PC-3 (cell line): ENCODE data around the gene DNER. TPM values are rescaled to one million over a fixed set of nuclear protein-coding genes. Genes with fewer than 3 reads are reported as not detected.

Experiments used
- ATAC-seq: fragments of 200-7000 bp; cut with Tn5 transposase; 2 replicates; pipeline ENCODE4 v1.9.1; 2020; ENCODE audit warnings: mild to moderate bottlenecking, moderate library complexity
- BruUV-seq: library from RNA; stranded (reverse); fragments of 400-500 nt; replicated peaks from 2 replicates; lab custom pipeline; 2021; lab: Mats Ljungman, UMichigan
- CTCF ChIA-PET: fragments of 300-600 bp; sonication (Branson Sonifier 250); formaldehyde crosslinking; loops from one replicate; lab custom pipeline; 2022; ENCODE audit warnings: antibody characterized with exemption; lab: Charles Lee
- POLR2A ChIA-PET: fragments of 300-600 bp; sonication (Branson Sonifier 250); formaldehyde crosslinking; loops from one replicate; lab custom pipeline; 2022; ENCODE audit warnings: antibody characterized with exemption; ENCODE audit not compliant: unreplicated experiment; lab: Charles Lee
- DNase-seq: peaks from one replicate; pipeline ENCODE4 v3.0.0-alpha.2; 2015
- H2AFZ ChIP-seq: fragments of 300-600 bp; sonication (generic); 2 replicates; pipeline ENCODE4 v1.6.0; 2016; ENCODE audit warnings: antibody characterized with exemption, low read length
- H3F3A ChIP-seq: fragments of 300-600 bp; sonication (generic); one replicate; pipeline ENCODE4 v1.6.0; 2017; ENCODE audit warnings: antibody characterized with exemption, low read length, control low read depth, mild to moderate bottlenecking; ENCODE audit not compliant: unreplicated experiment
- H3K27ac ChIP-seq: fragments of 300-600 bp; sonication (generic); 2 replicates; pipeline ENCODE4 v1.5.1; 2016; ENCODE audit warnings: mild to moderate bottlenecking, low read length
- H3K27me3 ChIP-seq: fragments of 300-600 bp; sonication (generic); 2 replicates; pipeline ENCODE4 v1.6.1; 2016; ENCODE audit warnings: low read length, mixed read lengths
- H3K36me3 ChIP-seq: fragments of 300-600 bp; sonication (generic); 2 replicates; pipeline ENCODE4 v1.6.1; 2016; ENCODE audit warnings: low read depth, mixed run types, low read length, mixed read lengths
- H3K4me1 ChIP-seq: fragments of 300-600 bp; sonication (generic); 2 replicates; pipeline ENCODE4 v1.5.1; 2016; ENCODE audit warnings: low read length; ENCODE audit not compliant: insufficient read depth
- H3K4me2 ChIP-seq: fragments of 300-600 bp; sonication (generic); 2 replicates; pipeline ENCODE4 v1.6.0; 2016; ENCODE audit warnings: low read length
- H3K4me3 ChIP-seq: fragments of 300-600 bp; sonication (generic); 2 replicates; pipeline ENCODE4 v1.5.1; 2016; ENCODE audit warnings: mild to moderate bottlenecking, low read length, mixed read lengths
- H3K79me2 ChIP-seq: fragments of 300-600 bp; sonication (generic); 2 replicates; pipeline ENCODE4 v1.6.1; 2017; ENCODE audit warnings: low read length, mixed read lengths
- H3K9ac ChIP-seq: fragments of 300-600 bp; sonication (generic); 2 replicates; pipeline ENCODE4 v1.6.0; 2016; ENCODE audit warnings: mild to moderate bottlenecking, low read length
- H3K9me2 ChIP-seq: fragments of 300-600 bp; sonication (generic); replicated peaks from 2 replicates; pipeline ENCODE4 v1.6.1; 2016; ENCODE audit warnings: mixed run types, low read length, mixed read lengths
- H3K9me3 ChIP-seq: fragments of 300-600 bp; sonication (generic); 2 replicates; pipeline ENCODE4 v1.6.1; 2016; ENCODE audit warnings: low read length, mixed read lengths
- H4K20me1 ChIP-seq: fragments of 300-600 bp; sonication (generic); 2 replicates; pipeline ENCODE4 v1.6.1; 2016; ENCODE audit warnings: low read length, mixed read lengths
- EZH2 ChIP-seq: fragments of 300-600 bp; sonication (generic); IDR thresholded peaks from one replicate; pipeline ENCODE4 v1.6.1; 2017; ENCODE audit warnings: antibody characterized with exemption, mild to moderate bottlenecking, low read length; ENCODE audit not compliant: unreplicated experiment
- EZH2phosphoT487 ChIP-seq: fragments of 300-600 bp; sonication (generic); IDR thresholded peaks from 2 replicates; pipeline ENCODE4 v1.6.1; 2018; ENCODE audit warnings: mild to moderate bottlenecking, antibody characterized with exemption, low read length, borderline replicate concordance
- intact Hi-C: fragments of 100-400 bp; cut with micrococcal nuclease; formaldehyde crosslinking; loops from 2 replicates; pipeline ENCODE4 v1.9.0; 2023
- total RNA-seq: library from RNA; depleted of rRNA; stranded (reverse); fragments of >200 nt; gene quantifications from 2 replicates; pipeline ENCODE4 v1.2.3, GENCODE V29; 2014
- TF ChIP-seq, protein P1 (sequence below): fragments of 300-600 bp; sonication (generic); conservative IDR thresholded peaks from 2 replicates; pipeline ENCODE4 v1.5.1; 2017; ENCODE audit warnings: antibody characterized with exemption, low read depth, mild to moderate bottlenecking, low read length

The DNER gene
- total RNA-seq, 1 experiment from 2014 or later: 1.1 TPM

DNA sequence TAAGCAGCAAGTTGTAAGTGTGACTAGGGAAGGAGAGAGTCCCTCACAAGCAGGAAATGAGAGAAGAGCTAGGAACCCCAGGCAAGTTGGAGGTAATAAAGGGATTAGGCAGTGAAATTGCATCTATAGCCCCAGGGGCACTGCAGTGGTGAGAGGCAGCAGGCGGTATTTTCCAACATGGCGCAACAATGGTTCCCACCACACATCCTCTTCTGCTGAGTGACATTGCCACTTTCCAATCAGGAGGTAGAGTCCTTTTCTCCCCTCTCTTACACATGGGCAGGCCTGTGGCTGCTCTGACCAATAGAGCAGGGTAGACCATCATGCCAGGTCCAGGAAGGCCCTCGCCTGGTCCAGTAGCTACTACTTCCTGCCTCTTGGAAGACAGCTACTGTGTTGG lies 86.6 kb downstream of the DNER start:
- DNase-seq: no peak
- POLR2A ChIA-PET: no interaction called here
- ATAC-seq: no peak

DNA sequence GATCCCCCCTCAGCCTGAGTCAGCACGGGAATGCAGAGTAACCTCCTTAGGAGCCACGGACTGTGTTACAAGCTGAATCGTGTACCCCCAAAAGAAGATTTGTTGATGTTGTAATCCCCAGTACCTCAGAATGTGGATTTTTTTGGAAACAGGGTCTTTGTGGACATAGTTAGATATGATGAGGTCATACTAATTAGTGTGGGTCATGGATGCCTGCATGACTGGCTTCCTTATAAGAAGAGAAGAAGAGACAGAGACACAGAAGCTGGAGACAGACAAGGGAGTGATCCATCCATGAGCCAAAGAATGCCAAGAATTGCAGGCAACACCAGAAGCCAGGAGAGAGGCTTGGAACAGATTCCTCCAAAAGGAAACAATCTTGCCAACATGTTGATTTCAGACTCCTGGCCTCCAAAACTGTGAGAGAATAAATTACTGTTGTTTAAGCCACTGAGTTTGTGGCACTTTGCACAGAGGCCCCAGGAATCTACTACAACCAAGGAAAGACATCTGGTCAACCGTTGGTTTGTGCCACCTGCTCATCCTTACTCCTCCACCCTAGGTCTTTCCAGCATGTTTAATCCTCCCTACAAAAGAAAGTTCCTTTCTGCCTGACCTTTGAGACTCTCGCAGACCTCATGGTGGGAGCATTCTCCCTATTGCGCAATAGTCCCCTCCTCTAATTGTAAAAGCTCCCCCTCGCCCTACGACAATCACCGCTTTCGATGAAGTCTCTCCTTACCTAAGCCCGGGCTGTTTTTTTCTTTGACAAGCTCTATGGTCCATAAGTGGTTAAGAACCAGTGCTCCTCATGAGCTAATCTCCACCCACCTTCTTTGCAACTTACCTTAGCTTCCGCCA lies 91.6 kb downstream of the DNER start:
- DNase-seq (no peak), ATAC-seq (no peak)
- POLR2A ChIA-PET: no interaction called here
- H3F3A ChIP-seq: no peaks in the 10 kb centered on the region
- H3K4me3 ChIP-seq: no peak overlapping the region
- TF ChIP-seq EZH2 (no peak), EZH2phosphoT487 (no peak)
- TF ChIP-seq, protein P1, sequence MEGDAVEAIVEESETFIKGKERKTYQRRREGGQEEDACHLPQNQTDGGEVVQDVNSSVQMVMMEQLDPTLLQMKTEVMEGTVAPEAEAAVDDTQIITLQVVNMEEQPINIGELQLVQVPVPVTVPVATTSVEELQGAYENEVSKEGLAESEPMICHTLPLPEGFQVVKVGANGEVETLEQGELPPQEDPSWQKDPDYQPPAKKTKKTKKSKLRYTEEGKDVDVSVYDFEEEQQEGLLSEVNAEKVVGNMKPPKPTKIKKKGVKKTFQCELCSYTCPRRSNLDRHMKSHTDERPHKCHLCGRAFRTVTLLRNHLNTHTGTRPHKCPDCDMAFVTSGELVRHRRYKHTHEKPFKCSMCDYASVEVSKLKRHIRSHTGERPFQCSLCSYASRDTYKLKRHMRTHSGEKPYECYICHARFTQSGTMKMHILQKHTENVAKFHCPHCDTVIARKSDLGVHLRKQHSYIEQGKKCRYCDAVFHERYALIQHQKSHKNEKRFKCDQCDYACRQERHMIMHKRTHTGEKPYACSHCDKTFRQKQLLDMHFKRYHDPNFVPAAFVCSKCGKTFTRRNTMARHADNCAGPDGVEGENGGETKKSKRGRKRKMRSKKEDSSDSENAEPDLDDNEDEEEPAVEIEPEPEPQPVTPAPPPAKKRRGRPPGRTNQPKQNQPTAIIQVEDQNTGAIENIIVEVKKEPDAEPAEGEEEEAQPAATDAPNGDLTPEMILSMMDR: no peak
- H3K36me3 ChIP-seq: no peaks in the 10 kb centered on the region
- H3K4me2 ChIP-seq: no peak overlapping the region
- no peak overlapping the region for H3K27ac ChIP-seq
- no peaks in the 10 kb centered on the region for H3K79me2 ChIP-seq
- H3K27me3 ChIP-seq: no peaks in the 10 kb centered on the region
- BruUV-seq: no TSS peak
- intact Hi-C loops: no loop called here
- CTCF ChIA-PET: interaction anchor here (0.6 kb wide), 1 partner anchor 36 kb away, joined by 3 read pairs; no protein-coding TSS in a partner anchor
- no peaks in the 10 kb centered on the region for H4K20me1 ChIP-seq
- no peaks in the 10 kb centered on the region for H3K4me1 ChIP-seq
- no peaks in the 10 kb centered on the region for H3K9me3 ChIP-seq
- H3K9me2 ChIP-seq: no peaks in the 10 kb centered on the region
- H2AFZ ChIP-seq: no peak overlapping the region
- H3K9ac ChIP-seq: no peak overlapping the region

More for the DNA sequence above, 86.6 kb downstream of the DNER start:
- Histone ChIP-seq H3K4me1 (no peaks in the 10 kb centered on the region), H3K4me3 (no peak overlapping the region), H3K36me3 (no peaks in the 10 kb centered on the region), H3K9me2 (no peaks in the 10 kb centered on the region), H3F3A (no peaks in the 10 kb centered on the region), H3K27ac (no peak overlapping the region), H4K20me1 (no peaks in the 10 kb centered on the region), H3K79me2 (no peaks in the 10 kb centered on the region), H3K9me3 (no peaks in the 10 kb centered on the region), H2AFZ (no peak overlapping the region), H3K9ac (no peak overlapping the region), H3K27me3 (no peaks in the 10 kb centered on the region), H3K4me2 (no peak overlapping the region)
- CTCF ChIA-PET: interaction anchor here (0.6 kb wide), 1 partner anchor 154 kb away, joined by 3 read pairs; no protein-coding TSS in a partner anchor
- TF ChIP-seq EZH2phosphoT487 (no peak), EZH2 (no peak)
- TF ChIP-seq, protein P1: no peak
- BruUV-seq: no TSS peak
- intact Hi-C loops: no loop called here

DNA sequence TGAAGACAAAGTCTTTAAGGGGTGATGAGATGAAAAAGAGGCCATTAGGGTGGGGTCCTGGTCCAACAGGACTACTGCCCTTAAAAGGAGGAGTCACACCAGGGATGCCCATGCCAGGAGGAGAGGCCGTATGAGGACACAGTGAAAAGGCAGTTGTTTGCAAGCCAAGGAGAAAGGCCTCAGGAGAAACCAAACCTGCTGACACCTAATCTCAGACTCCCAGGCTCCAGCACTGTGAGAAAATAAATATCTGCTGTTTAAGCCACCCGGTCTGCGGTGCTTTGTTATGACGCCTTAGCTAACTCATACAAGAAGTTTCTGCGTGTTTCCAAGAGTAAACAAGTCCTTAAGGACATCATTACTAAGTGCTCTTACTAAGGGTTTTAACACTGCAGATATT lies 93.6 kb downstream of the DNER start:
- Histone ChIP-seq H3K9me3 (no peaks in the 10 kb centered on the region), H3K4me1 (no peaks in the 10 kb centered on the region)
- intact Hi-C loops: no loop called here

More for the DNA sequence above, 93.6 kb downstream of the DNER start:
- ChIA-PET POLR2A (no interaction called here), CTCF (no interaction called here)
- Histone ChIP-seq H3K9ac (no peak overlapping the region), H3K36me3 (no peaks in the 10 kb centered on the region), H2AFZ (no peak overlapping the region), H3K27ac (no peak overlapping the region), H3F3A (no peaks in the 10 kb centered on the region), H4K20me1 (no peaks in the 10 kb centered on the region), H3K9me2 (no peaks in the 10 kb centered on the region), H3K27me3 (no peaks in the 10 kb centered on the region), H3K4me3 (no peak overlapping the region), H3K79me2 (no peaks in the 10 kb centered on the region), H3K4me2 (no peak overlapping the region)
- no peak for TF ChIP-seq EZH2
- no TSS peak for BruUV-seq
- DNase-seq: no peak
- ATAC-seq: no peak
